ENCODE results near the gene PCYOX1L. TPM values are rescaled to one million over a fixed set of nuclear protein-coding genes. Genes with fewer than 3 reads are reported as not detected.

The PCYOX1L gene
- total RNA-seq, 1 experiment from 2014 or later = 15.9 TPM

GRCh38 chr5:149410721-149411432 lies 53.0 kb downstream of the PCYOX1L start:
- H3K4me3 ChIP-seq (replicated peaks in 1 of 2; ENCODE audit: low read depth in 1 of 2, low read length in 2 of 2) = no peak overlapping the region
- ATAC-seq (no peak), DNase-seq (ENCODE audit: low read depth, low spot score) (no peak)
- no peak overlapping the region for H2AFZ ChIP-seq (ENCODE audit: low read depth, low read length, poor library complexity, severe bottlenecking)
- no peaks in the 10 kb centered on the region for H3K9me2 ChIP-seq (ENCODE audit: insufficient read depth)
- H3K79me2 ChIP-seq (ENCODE audit: insufficient read depth, low read length) = no peaks in the 10 kb centered on the region
- no peaks in the 10 kb centered on the region for H4K20me1 ChIP-seq (ENCODE audit: insufficient read depth)
- H3K9ac ChIP-seq (ENCODE audit: low read length) = no peak overlapping the region
- no peak overlapping the region for H3K27ac ChIP-seq (ENCODE audit: low read depth, low read length)
- no peaks in the 10 kb centered on the region for H3K4me1 ChIP-seq (ENCODE audit: control insufficient read depth in 1 of 2, insufficient read depth in 2 of 2, low read length in 2 of 2)
- H3K4me2 ChIP-seq (ENCODE audit: low read length) = no peak overlapping the region
- RAD21 ChIA-PET (ENCODE audit: low non-redundant PET in 1 of 2, low total read pairs in 2 of 2, uncharacterized antibody in 2 of 2, unreplicated experiment in 2 of 2) = no interaction called here
- TF ChIP-seq ZFX (IDR thresholded peaks at IDR 0.05) (no peak), MAX (IDR thresholded peaks at IDR 0.05) (no peak), CTCF (IDR thresholded peaks at IDR 0.05 in 2 of 3, conservative IDR thresholded peaks at IDR 0.05 in 1 of 3; ENCODE audit: borderline replicate concordance in 1 of 3, insufficient read depth in 1 of 3, low read depth in 2 of 3, low read length in 2 of 3) (no peak), ATF3 (IDR thresholded peaks at IDR 0.05) (no peak), EZH2phosphoT487 (IDR thresholded peaks at IDR 0.05; ENCODE audit: borderline replicate concordance) (no peak), ZNF274 (IDR thresholded peaks at IDR 0.05; ENCODE audit: low read depth, low read length) (no peak), EZH2 (IDR thresholded peaks at IDR 0.05) (no peak), CBX3 (IDR thresholded peaks at IDR 0.05; ENCODE audit: low read depth) (no peak), SIN3A (IDR thresholded peaks at IDR 0.05; ENCODE audit: low read depth) (no peak), SRF (IDR thresholded peaks at IDR 0.05; ENCODE audit: low read depth) (no peak), ZBTB33 (IDR thresholded peaks at IDR 0.05; ENCODE audit: extremely low read depth, insufficient replicate concordance, low read length) (no peak), CEBPB (IDR thresholded peaks at IDR 0.05; ENCODE audit: low read depth) (no peak), JUND (IDR thresholded peaks at IDR 0.05) (no peak), TCF7L2 (IDR thresholded peaks at IDR 0.05; ENCODE audit: borderline replicate concordance, extremely low read depth, insufficient read depth, insufficient read length) (no peak), EGR1 (IDR thresholded peaks at IDR 0.05; ENCODE audit: low read depth) (no peak), ELF1 (IDR thresholded peaks at IDR 0.05; ENCODE audit: borderline replicate concordance, low read depth) (no peak), POLR2AphosphoS5 (IDR thresholded peaks at IDR 0.05; ENCODE audit: low read depth, low read length) (no peak), REST (IDR thresholded peaks at IDR 0.05; ENCODE audit: low read depth) (no peak), SP1 (IDR thresholded peaks at IDR 0.05; ENCODE audit: low read depth) (no peak), FOSL1 (IDR thresholded peaks at IDR 0.05; ENCODE audit: low read depth) (no peak)
- no TSS peak for BruUV-seq (replicated peaks)
- intact Hi-C loops (cut with micrococcal nuclease) = no loop called here
- POLR2A ChIA-PET = no interaction called here
- no peaks in the 10 kb centered on the region for H3K27me3 ChIP-seq (ENCODE audit: insufficient read depth, low read length)
- CTCF ChIA-PET = no interaction called here
- H3K36me3 ChIP-seq (ENCODE audit: control insufficient read depth in 1 of 2, insufficient read depth in 2 of 2, low read length in 2 of 2) = no peaks in the 10 kb centered on the region
- H3K9me3 ChIP-seq (ENCODE audit: control insufficient read depth in 1 of 2, insufficient read depth in 1 of 2, low read depth in 1 of 2, low read length in 2 of 2) = no peaks in the 10 kb centered on the region
